Stimulated activated CD8-positive, alpha-beta memory T cell treated with anti-CD3 and anti-CD28 coated beads, Interleukin-7, amount 100 ng/mL, for 1 hour (primary cell): Measurements from ENCODE around the gene TMEM119.
A peak's percentile ranks its signal among the peaks of the same experiment; 100 is the strongest.

Source experiments
- DNase-seq, 2 donors: peaks; one replicate each; pipeline ENCODE4 v3.0.0-alpha.2; 2020; ENCODE audit warnings: low read depth in 2 of 2

Gene TMEM119

GRCh38 chr12:108616941-108617858 is 19.3 kb upstream of the TMEM119 start:
- peak; percentile 45 to 58 for DNase-seq

DNA sequence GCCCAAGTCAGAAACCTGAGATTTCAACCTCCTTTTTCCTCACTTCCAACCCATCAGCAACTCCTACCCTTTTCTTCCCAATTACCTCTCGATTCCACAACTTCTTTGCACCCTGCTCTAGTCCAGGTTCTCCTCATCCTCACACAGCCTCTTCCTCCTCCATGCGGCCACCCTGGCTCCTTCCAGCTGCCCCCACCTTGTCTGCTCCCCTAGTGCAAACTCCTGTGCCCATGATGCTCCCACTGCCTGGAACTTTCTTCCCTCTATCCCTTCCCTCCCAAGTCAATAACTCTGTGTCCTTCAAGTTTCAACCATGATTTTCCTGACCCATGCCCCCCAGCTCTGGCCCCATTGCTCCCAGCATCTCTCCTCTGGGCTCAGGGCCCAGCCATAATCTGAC is 18.5 kb upstream of the TMEM119 start:
- no peak for DNase-seq

DNA sequence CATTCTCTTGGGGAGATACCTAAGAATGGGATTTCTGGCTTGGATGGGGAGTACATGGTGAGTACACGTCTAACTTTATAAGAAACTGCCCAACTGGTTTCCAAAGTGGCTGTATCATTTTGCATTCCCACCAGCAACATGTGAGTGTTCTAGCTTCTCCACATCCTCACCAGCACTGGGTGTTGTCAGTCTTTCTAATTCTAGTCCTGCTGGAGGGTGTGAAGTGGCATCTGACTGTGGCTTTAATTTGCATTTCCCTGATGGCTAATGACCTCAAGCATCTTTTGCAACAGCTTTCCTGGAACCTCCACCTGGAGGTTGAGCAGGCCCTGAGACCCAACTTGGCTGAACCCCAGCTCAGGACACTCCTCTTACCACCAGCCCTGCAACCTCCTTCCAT is 18.0 kb upstream of the TMEM119 start:
- no peak for DNase-seq

DNA sequence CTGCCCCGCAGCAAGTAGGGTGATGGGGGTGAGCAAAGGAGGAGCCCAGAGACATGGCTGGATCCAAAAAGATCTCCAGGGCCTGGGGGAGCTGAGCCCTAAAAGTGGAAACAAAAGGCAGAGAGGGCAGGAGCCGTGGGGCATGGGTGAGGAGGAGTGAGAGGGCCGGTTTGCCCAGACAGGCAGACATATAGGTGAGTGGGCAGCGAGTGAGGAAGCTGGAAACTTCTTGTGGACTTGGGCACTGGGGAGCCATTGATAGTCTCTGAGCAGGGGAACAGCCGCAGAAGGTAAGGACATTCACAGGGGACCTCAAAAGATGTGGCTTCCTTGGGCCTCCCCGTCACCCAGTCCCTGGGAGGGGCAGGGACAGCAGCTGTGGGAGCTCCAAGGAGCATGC is 16.8 kb upstream of the TMEM119 start:
- DNase-seq, result no peak

DNA sequence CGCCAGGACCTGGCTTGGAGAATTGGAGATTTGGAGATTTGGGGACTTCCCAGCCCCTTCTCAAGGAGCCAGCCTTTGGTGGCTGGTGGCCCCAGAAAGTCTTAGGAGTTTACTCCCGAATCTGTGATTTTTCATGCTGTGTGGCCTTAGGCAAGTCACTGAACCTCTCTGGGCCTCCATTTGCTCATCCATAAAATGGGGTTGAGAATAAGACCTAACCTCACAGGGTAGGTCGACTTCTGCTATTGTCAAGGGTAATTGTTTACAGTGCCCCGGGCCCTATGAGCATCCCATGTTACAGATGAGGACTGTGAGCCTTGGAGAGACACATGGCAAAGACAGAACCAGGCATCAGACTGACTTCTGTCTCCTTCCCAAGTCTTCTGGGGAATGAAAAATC is 16.2 kb upstream of the TMEM119 start:
- DNase-seq, result no peak

DNA sequence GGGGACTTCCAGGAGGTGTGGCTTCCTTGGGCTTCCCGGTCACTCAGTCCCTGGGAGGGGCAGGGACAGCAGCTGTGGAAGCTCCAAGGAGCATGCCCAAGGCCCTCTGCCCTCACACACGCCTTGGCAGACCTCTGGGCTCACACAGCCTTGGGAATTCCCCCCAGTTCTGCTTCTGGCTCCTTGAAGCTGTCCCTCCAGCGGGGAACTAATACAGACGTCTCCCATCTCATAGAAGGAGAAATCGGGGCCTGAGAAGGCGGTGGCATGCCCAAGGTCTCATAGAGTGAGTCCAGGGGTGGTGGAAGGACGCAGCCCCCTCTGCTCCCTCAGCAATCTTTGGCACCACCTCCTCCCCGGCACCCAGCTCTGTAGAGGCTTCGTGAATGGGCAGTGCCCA is 15.7 kb upstream of the TMEM119 start:
- no peak for DNase-seq

DNA sequence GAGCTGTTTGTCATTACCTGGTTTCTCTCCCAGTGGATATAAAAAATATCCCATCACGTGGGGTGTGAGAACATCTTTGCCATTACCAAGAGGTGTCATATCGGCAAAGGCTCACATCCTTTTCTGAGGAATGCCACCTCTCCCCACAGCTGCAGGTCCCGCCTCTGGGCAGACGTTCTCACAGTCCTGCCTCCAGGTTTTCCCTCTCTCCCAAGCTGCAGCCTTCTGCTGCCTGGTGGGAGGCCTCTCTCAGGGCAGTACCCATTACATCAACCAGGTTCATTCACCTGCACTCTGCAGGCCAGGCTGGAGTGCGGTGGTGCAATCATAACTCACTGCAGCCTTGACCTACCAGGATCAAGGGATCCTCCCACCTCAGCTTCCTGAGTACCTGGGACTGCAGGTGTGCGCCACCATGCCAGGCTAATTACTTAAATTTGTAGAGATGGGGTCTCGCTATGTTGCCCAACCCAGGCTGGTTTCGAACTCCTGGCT is 15.0 kb upstream of the TMEM119 start:
- DNase-seq, result no peak

DNA sequence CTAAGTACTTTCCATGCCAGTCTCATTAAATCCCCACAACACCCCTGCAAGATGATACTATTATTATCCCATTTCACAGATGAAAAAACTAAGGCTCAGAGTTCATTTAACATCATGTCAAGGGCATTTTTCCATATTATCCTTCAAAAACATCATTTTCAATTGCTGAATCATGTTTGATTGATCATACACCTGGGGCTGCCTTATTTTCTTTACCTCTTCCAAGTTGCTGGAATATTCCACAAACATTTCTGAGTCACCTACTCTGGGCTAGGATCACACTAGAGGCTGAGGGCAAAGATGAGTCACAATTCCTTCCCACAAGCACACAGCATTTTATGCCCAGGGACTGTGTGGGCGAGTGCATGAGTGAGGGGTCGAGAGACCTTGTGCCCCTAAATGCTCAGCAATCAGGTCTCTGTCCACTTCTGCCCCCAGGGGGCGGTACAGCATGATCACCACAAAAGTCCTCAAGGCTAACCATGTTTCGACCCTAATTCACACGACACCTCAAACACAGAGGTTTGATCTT is 14.1 kb upstream of the TMEM119 start:
- DNase-seq, result no peak

DNA sequence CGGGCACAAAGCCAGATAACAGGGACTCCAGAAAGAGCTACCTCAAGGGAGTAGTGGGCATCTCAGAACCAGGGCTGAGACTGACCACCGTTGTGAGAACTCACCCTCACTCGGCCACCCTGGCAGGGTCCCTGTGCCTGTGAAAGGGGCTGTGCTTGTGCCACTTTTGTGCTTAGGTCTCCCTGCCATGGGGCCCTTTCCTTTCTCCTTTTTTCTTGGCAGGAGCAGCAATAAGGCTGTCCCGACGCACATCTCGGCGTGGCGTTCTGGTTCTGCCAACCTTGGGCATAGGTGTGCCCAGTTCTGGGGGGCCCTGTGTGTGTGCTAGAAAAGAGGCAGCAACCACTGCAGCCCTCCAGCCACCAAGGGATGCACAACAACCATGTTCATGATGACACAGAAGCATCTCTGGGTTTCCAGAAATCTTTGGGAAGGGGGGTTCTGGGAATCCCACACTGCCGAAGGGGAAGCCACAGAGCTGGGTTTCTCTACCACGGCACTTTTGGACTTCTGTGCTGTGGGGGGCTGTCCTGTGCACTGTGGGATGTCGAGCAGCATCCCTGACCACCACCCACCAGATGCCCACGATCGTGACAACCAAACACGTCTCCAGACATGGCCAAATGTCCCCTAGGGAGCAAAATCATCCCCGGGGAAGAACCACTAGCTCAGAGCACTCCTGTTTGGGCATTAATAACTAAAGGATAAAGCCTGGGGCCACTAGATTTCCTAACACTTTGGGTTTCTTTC is 13.1 kb upstream of the TMEM119 start:
- no peak for DNase-seq

DNA sequence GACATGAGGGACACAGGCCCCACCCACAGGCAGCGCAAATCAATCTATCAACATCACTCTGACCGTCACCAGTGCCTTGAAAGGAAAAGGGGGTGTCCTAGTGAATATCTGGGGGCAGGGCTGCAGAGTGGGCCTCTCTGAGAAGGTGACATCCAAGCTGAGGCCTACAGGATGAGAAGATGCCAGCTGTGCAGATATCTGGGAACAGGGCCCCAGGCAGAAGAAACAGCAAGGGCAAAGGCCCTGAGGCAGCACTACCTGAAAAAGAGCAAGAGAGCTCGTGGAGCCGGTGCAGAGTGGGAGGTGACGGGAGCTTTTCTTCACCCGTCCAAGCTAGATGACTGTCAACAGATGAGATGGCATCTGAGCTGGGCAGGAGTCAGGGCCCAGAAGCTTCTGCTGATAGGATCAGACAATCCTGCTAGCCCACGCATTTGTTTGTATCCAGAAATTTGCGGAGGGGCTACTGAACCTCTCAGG is 12.5 kb upstream of the TMEM119 start:
- no peak for DNase-seq

- DNase-seq, result no peak
Measured at GRCh38 chr12:108609537-108610335, 11.9 kb upstream of the TMEM119 start.

GRCh38 chr12:108608616-108609015 is 10.7 kb upstream of the TMEM119 start:
- DNase-seq, result no peak

GRCh38 chr12:108607981-108608600 is 10.2 kb upstream of the TMEM119 start:
- no peak for DNase-seq

GRCh38 chr12:108606492-108606891 is 8.6 kb upstream of the TMEM119 start:
- DNase-seq, result no peak

DNA sequence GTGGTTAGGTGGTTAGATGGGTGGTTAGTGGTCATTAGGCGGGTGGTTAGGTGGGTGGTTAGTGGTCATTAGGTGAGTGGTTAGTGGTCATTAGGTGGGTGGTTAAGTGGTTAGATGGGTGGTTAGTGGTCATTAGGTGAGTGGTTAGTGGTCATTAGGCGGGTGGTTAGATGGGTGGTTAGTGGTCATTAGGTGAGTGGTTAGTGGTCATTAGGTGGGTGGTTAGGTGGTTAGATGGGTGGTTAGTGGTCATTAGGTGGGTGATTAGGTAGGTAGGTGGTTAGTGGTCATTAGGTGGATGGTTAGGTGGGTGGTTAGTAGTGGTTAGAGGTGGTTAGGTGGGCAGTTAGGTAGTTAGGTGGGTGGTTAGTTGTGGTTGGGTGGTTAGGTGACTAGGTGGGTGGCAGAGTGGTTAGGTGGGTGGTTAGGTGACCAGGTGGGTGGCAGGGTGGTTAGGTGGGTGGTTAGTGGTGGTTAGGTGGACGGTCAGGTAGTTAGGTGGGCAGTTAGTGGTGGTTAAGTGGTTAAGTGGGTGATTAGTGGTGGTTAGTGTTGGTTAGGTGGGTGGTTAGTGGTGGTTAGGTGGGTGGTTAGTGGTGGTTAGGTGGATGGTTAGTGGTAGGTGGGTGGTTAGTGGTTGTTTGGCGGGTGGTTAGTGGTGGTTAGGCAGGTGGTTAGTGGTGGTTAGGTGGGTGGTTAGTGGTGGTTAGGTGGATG is 8.0 kb upstream of the TMEM119 start:
- DNase-seq, result no peak

- no peak for DNase-seq
Measured at GRCh38 chr12:108605000-108605689, 7.3 kb upstream of the TMEM119 start.

DNA sequence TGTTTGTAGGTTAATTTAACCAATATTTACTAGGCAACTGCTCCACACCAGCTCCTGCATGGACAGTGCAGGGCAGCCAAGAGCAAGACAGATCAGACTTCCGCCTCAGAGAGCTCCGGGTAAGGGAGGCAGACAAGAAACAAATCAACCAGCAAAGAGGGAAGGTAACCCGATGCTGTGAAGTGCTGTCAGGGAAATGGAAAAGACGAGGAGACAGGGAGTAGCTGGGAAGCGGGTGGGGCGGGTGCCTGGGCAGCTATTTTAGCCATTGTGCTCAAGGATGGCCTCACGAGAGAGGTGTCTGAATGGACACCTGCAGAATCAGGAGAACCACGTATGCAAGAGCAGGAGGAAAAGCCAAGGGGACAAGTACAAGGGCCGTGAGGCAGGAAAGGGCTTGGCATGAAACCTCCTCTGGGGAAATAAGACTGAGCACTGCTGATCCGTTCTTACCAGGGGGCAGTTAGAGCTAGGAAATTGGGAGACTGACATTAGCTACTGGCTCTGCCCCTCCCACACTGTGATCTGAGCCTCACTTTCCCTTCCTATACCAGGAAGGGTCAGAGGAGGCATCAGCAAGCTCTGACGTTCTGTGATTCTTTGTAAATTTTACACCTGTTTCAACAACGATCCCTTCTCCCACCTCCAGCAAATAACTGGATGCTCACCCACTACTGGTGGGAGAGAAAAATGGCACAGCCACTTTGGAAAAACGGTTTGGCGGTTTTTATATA is 6.5 kb upstream of the TMEM119 start:
- DNase-seq, result no peak

DNA sequence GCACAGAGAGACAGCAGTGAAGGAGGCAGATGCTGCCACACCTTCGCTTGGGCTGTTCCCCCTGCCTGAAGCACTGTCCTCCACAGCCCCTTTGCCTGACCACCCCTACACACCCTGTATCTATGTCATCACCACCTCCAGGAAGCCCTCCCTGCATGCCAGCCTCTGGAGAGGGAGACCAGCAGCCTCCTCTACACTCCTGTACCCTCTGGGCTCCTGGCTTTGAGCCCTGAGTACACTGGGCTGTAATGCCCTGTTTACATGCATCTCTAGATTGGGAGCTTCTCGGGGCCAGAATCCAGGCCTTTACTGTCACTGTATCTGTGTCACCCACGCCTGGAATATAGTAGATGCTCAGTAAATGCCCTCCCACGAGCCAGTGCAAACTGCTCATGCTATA is 5.9 kb upstream of the TMEM119 start:
- DNase-seq, result no peak
